ENCODE results near the gene BCL7C.
"Not testable (repeated sequence)": the region's sequence is repeated elsewhere in the genome, so short reads cannot be mapped to it uniquely, and the experiment has no call there.

Gene BCL7C

DNA sequence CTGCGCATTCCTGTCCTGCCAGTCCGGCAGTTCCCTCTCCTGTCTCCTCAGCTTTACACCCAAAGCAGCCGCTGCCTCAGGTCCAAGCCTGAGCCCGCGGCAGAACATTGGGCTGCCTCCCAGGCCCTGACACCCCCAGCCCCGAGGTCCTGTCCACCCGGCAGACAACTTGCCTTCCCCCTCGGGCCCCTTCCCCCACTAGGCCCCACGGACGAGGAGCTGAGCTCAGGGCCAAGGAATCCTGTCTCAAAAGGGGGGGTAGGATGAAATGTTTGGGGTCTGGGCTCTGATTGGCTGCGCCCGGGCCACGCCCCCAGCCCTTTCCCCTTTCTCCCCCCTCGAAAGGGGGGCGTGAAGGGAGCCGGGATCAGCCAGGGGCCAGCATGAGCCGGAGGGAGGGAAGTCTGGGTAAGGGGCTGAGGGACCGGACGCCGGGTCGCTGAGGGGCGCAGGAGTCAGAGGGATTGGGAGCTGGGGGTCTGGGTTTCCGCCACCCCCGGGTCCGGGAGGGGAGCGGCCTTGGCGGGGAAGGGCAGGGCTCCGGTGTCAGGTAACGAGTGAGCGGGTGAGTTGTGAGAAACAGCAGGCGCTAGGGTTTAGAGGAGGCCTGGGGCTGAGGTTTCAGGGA, 2.5 kb upstream of the BCL7C start, which contains the start of gene CTF1:
TSS of gene CTF1 (plus strand) at position 354 of the 628 bp plus-strand sequence. CDS start at position 384, 30 bp downstream.
- in situ Hi-C loops (cut with MboI; ENCODE audit: low pct_unique_long_range_greater_than_20kb, low sequenced_read_pairs, unreplicated experiment), result loop anchor here (10.0 kb wide), 1 partner anchor 52 kb away; no protein-coding TSS in a partner anchor
- TF ChIP-seq, protein P1, sequence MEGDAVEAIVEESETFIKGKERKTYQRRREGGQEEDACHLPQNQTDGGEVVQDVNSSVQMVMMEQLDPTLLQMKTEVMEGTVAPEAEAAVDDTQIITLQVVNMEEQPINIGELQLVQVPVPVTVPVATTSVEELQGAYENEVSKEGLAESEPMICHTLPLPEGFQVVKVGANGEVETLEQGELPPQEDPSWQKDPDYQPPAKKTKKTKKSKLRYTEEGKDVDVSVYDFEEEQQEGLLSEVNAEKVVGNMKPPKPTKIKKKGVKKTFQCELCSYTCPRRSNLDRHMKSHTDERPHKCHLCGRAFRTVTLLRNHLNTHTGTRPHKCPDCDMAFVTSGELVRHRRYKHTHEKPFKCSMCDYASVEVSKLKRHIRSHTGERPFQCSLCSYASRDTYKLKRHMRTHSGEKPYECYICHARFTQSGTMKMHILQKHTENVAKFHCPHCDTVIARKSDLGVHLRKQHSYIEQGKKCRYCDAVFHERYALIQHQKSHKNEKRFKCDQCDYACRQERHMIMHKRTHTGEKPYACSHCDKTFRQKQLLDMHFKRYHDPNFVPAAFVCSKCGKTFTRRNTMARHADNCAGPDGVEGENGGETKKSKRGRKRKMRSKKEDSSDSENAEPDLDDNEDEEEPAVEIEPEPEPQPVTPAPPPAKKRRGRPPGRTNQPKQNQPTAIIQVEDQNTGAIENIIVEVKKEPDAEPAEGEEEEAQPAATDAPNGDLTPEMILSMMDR (IDR thresholded peaks at IDR 0.05; ENCODE audit: extremely low read depth, insufficient read depth, missing control alignments), result no peak
- DNase-seq (ENCODE audit: low spot score), result peak; percentile 17

DNA sequence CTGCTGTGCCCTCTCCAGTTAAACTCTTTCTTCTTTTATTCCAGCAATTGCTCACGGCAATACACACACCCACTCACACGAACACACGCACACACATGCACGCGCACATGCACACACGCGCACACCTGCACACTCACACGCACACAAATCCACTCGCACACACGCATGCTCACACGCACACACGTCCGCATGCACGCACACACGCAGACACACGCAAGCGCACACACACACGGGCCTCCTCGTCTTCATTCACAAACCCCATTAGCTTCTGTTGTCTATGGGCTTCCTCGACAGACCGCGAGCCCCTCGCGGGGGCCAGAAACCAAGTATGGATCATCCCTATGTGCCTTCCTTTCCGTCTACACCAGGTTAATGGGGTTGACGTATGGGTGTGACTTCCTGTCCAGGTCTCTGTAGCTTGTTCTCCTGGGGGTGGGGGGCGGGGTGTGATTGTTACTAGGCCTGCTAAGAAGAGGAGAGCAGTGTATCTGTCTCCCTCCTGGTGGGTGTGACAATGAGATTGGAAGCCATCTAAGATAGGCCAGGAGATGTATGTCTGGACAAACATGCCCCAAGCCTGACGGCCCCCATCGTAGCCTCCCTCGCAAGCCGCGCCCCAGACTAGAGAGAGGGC, 1.9 kb upstream of the BCL7C start:
- in situ Hi-C loops (cut with MboI; ENCODE audit: low pct_unique_long_range_greater_than_20kb, low sequenced_read_pairs, unreplicated experiment), result loop anchor here (10.0 kb wide), 1 partner anchor 51 kb away; no protein-coding TSS in a partner anchor
- DNase-seq (ENCODE audit: low spot score), result peak; percentile 10
- TF ChIP-seq, protein P1 (IDR thresholded peaks at IDR 0.05; ENCODE audit: extremely low read depth, insufficient read depth, missing control alignments), result no peak

DNA sequence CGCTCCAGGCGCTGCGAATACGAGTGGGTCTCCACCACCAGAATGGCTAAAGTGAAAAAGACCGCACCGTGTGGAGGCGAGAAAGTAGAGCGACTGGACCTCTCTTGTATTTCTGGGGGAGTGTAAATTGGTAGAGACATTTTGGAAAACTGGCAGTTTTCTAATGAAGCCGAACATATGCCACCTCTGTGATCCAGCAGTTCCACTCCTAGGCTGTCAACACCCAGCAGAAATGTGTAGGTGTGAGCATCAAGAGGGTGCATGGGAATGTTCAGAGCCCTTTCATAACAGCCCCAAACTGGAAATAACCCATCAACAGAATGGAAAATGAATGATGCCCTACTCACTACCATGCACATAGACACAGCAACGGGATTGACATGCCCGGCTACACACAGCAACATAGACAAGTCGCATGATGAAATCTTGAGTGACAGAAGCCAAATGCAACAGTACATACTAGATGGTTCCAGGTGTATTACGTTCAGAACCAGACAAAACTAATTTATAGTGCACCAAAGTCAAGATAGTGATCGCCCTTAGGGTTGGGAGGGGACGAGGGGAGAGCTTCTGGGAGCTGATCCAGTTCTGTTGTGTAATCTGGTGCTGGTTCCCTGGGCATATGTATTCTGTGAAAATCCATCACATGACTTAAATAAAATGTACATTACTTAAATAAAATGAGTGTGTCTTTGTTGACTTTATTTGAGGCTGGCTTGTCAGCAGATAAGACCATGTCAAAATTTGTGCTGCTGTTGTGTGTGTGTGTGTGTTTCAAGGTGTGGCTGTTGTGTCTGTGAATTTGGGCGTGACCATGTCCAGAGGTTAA, 877 bp upstream of the BCL7C start:
- in situ Hi-C loops (cut with MboI; ENCODE audit: low pct_unique_long_range_greater_than_20kb, low sequenced_read_pairs, unreplicated experiment), result loop anchor here (10.0 kb wide), 1 partner anchor 50 kb away; no protein-coding TSS in a partner anchor
- TF ChIP-seq, protein P1 (IDR thresholded peaks at IDR 0.05; ENCODE audit: extremely low read depth, insufficient read depth, missing control alignments), result no peak
- peak; percentile 4 for DNase-seq (ENCODE audit: low spot score)

DNA sequence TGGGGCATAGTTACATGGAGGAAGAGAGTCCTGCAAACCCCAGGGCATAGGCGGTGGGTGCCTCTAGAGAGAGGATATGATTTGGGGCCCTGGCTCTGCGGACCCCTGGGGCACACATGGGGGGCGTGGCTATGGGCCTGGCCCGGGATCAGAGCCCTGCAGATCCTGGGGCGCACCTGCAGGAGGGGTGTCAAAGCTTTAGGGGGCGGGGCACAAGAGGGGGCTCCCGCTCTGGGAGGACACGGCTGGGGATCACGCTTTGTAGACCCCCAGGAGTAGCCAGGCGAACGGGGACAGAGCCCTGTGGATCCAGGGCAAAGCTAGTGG, 497 bp downstream of the BCL7C start:
- DNase-seq (ENCODE audit: low spot score), result peak; percentile 38
- TF ChIP-seq, protein P1 (IDR thresholded peaks at IDR 0.05; ENCODE audit: extremely low read depth, insufficient read depth, missing control alignments), result no peak
- in situ Hi-C loops (cut with MboI; ENCODE audit: low pct_unique_long_range_greater_than_20kb, low sequenced_read_pairs, unreplicated experiment), result loop anchor here (10.0 kb wide), 1 partner anchor 49 kb away; no protein-coding TSS in a partner anchor

DNA sequence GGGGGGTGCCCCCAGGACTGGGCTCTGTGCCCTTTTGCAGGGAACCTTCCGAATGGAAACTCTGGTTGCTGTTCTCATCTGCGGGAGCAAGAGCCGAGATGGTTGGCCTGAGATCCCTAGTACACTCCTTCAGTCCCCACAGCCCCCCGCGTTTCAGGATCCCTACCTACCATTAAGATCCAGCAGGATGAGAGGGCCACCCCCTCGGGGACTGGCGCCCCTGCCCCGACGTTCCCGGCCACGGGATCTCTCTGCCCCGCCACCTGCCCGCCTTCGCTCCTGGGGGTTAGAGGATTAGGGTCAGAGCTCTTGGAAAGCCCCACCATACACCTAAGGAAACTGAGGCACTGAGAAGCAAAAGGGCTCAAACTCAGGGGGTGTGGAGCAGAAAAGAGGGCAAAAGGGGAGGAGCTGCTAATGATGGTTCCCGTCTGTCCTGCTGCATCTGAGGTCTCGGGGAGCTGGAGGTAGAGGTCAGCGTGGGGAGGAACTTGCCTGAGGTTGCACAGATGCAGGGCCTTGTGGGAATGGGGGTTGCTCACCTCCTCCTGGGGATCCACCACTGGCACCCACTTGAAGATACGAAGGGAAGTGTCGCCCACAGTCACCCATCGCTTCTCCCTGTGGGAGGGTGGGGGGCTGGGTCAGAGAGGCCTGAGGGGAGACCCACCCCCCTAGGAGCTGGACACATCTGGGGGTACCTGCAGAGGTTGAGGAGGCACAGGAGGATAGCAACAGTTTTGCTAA, 1.0 kb downstream of the BCL7C start:
- TF ChIP-seq, protein P1 (IDR thresholded peaks at IDR 0.05; ENCODE audit: extremely low read depth, insufficient read depth, missing control alignments), result no peak
- in situ Hi-C loops (cut with MboI; ENCODE audit: low pct_unique_long_range_greater_than_20kb, low sequenced_read_pairs, unreplicated experiment), result loop anchor here (10.0 kb wide), 1 partner anchor 48 kb away; no protein-coding TSS in a partner anchor
- peak; percentile 9 for DNase-seq (ENCODE audit: low spot score)

DNA sequence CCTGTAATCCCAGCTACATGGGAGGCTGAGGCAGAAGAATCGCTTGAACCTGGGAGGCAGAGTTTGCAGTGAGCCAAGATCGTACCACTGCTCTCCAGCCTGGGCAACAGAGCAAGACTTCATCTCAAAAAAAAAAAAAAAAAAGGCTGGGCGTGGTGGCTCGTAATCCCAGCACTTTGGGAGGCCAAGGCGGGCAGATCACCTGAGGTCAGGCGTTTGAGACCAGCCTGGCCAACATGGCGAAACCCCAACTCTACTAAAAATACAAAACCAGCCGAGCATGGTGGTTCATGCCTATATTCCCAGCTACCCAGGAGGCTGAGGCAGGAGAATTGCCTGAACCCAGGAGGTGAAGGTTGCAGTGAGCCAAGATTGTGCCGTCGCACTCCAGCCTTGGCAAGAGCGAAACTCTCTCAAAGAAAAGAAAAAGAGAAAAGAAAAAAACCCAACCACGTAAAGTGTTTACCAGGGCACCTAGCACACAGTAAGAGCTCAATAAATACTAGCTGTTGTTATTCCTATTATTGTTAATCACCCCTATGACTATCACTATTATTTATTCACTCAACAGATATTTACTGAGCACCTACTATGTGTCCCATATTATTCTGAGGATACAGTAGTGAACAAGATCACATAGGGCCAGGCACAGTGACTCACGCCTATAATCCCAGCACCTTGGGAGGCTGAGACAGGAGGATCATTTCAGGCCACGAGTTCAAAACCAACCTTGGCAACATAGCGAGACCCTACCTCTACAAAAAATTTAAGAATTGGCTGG, 2.6 kb downstream of the BCL7C start:
- in situ Hi-C loops (cut with MboI; ENCODE audit: low pct_unique_long_range_greater_than_20kb, low sequenced_read_pairs, unreplicated experiment), result loop anchor here (10.0 kb wide), 1 partner anchor 46 kb away; no protein-coding TSS in a partner anchor
- DNase-seq (ENCODE audit: low spot score), result not testable (repeated sequence)
